ENCODE results near the gene SH3RF1. TPM values are rescaled to one million over a fixed set of nuclear protein-coding genes. Genes with fewer than 3 reads are reported as not detected.

Gene SH3RF1
- total RNA-seq, 1 experiment from 2014 or later = 15.3 TPM

- no peak overlapping the region for H2BK5ac ChIP-seq (ENCODE audit: insufficient read length, low read length)
- no peak overlapping the region for H4K5ac ChIP-seq (ENCODE audit: insufficient read length, low read depth, low read length)
- TF ChIP-seq CTCF (conservative IDR thresholded peaks at IDR 0.05) = no peak
- H2AFZ ChIP-seq (ENCODE audit: low read length) = no peak overlapping the region
- H2BK20ac ChIP-seq (ENCODE audit: low read depth, low read length, poor library complexity, severe bottlenecking) = no peak overlapping the region
- no peak overlapping the region for H4K91ac ChIP-seq (ENCODE audit: insufficient read length, low read depth, low read length)
- H4K20me1 ChIP-seq (ENCODE audit: control insufficient read depth, insufficient read depth, insufficient read length) = no peaks in the 10 kb centered on the region
- Mint-ChIP-seq H3K36me3 (ENCODE audit: insufficient read depth in 1 of 3, low read depth in 3 of 3) (peaks cover 17 to 40% (median 31%) of the 10 kb centered on the region in 3 experiments; a peak in 6 of 7 replicates), H3K27ac (no peak overlapping the region), H3K4me1 (peaks cover 0 to 3% of the 10 kb centered on the region in 2 experiments; a peak in 2 of 4 replicates), H3K4me3 (no peak overlapping the region), H3K9me3 (no peaks in the 10 kb centered on the region), H3K27me3 (ENCODE audit: low read depth) (no peaks in the 10 kb centered on the region)
- no peaks in the 10 kb centered on the region for H3K27me3 ChIP-seq (ENCODE audit: insufficient read depth, low read length)
- H3K9me3 ChIP-seq (ENCODE audit: control insufficient read depth, low read depth, low read length) = no peaks in the 10 kb centered on the region
- no peak overlapping the region for H2BK120ac ChIP-seq (ENCODE audit: low read depth, low read length, poor library complexity, severe bottlenecking)
- H3K4ac ChIP-seq (ENCODE audit: low read depth, low read length) = no peak overlapping the region
- H3K14ac ChIP-seq (ENCODE audit: insufficient read depth, low read length) = no peak overlapping the region
- no CpG with 5 or more reads among the region's 3 CpGs for WGBS (ENCODE audit: extremely low coverage, insufficient read length, low lambda C conversion rate)
- no peak for DNase-seq
- no peaks in the 10 kb centered on the region for H3K4me1 ChIP-seq (ENCODE audit: insufficient read depth, low read length)
- no peak overlapping the region for H3K27ac ChIP-seq (ENCODE audit: insufficient read length, low read depth, low read length)
- no peak overlapping the region for H3K23ac ChIP-seq (ENCODE audit: insufficient read length, low read depth, low read length)
- no peak overlapping the region for H2BK12ac ChIP-seq (ENCODE audit: insufficient read length, low read depth, low read length)
- no peak overlapping the region for H3K56ac ChIP-seq (ENCODE audit: insufficient read length, low read depth, low read length)
- H3K79me1 ChIP-seq (ENCODE audit: insufficient read depth, low read depth, low read length, poor library complexity, severe bottlenecking) = no peaks in the 10 kb centered on the region
- no peaks in the 10 kb centered on the region for H3K23me2 ChIP-seq (ENCODE audit: insufficient read length, low read depth, low read length, poor library complexity, severe bottlenecking)
- no peak overlapping the region for H3K18ac ChIP-seq (ENCODE audit: insufficient read length, low read depth, low read length)
- no peaks in the 10 kb centered on the region for H3K79me2 ChIP-seq (ENCODE audit: insufficient read depth, low read length)
- no peak overlapping the region for H3K9ac ChIP-seq (ENCODE audit: extremely low read depth, insufficient read length, low read length)
- H2BK15ac ChIP-seq (ENCODE audit: low read depth, low read length) = no peak overlapping the region
- H2AK5ac ChIP-seq (ENCODE audit: insufficient read length, low read length) = no peak overlapping the region
- H4K8ac ChIP-seq (replicated peaks; ENCODE audit: insufficient read length, low read depth, low read length) = no peak overlapping the region
- H3T11ph ChIP-seq (ENCODE audit: low read length) = no peak overlapping the region
- no peak overlapping the region for H3K4me2 ChIP-seq (ENCODE audit: insufficient read depth, insufficient read length, low read length)
Measured at GRCh38 chr4:169132561-169133305, 138.0 kb downstream of the SH3RF1 start.

Measured in H9 (cell line).